GM10248 (cell line): ENCODE data around the gene INIP.
"Not testable (repeated sequence)": the region's sequence is repeated elsewhere in the genome, so short reads cannot be mapped to it uniquely, and the experiment has no call there.

Experiments
- CTCF ChIA-PET: fragments of 300-600 bp; sonication (Branson Sonifier 250); formaldehyde crosslinking; extraction: SDS; loops from one replicate; lab custom pipeline; 2021; ENCODE audit warnings: antibody characterized with exemption; lab: Yijun Ruan, JAX
- POLR2A ChIA-PET: fragments of 350-650 bp; sonication (Branson Sonifier 250); formaldehyde crosslinking; extraction: SDS; loops from one replicate; lab custom pipeline; 2020; ENCODE audit warnings: antibody characterized with exemption; lab: Yijun Ruan, JAX
- DNase-seq: peaks from one replicate; pipeline ENCODE4 v3.0.0; 2012; ENCODE audit errors: extremely low spot score
- CTCF ChIP-seq: IDR thresholded peaks from 2 replicates; pipeline ENCODE4 v1.5.1; 2012; ENCODE audit warnings: mild to moderate bottlenecking, low read depth; ENCODE audit errors: extremely low read depth, missing control alignments, control extremely low read depth

INIP gene

GRCh38 chr9:112694706-112695555 lies 23.0 kb downstream of the INIP start:
- ChIA-PET POLR2A (no interaction called here), CTCF (interaction anchor here (1.5 kb wide), 1 partner anchor 32 kb away, joined by 5 read pairs; no protein-coding TSS in a partner anchor)
- no peak for DNase-seq
- TF ChIP-seq CTCF = no peak

GRCh38 chr9:112689161-112689740 lies 28.7 kb downstream of the INIP start:
- ChIA-PET CTCF (no interaction called here), POLR2A (no interaction called here)
- DNase-seq = no peak

GRCh38 chr9:112680731-112681402 lies 37.0 kb downstream of the INIP start:
- DNase-seq = no peak
- POLR2A ChIA-PET = no interaction called here
- CTCF ChIA-PET = no interaction called here
- TF ChIP-seq CTCF = no peak

More at GRCh38 chr9:112689161-112689740, 28.7 kb downstream of the INIP start:
- no peak for TF ChIP-seq CTCF

- ChIA-PET CTCF (no interaction called here), POLR2A (no interaction called here)
- DNase-seq = no peak
- TF ChIP-seq CTCF = no peak
Observed at GRCh38 chr9:112677040-112677439, 40.9 kb downstream of the INIP start.

- POLR2A ChIA-PET, DNase-seq: not testable (repeated sequence)
- CTCF ChIA-PET = interaction anchor here (1.3 kb wide), 1 partner anchor 10 kb away, joined by 4 read pairs; no protein-coding TSS in a partner anchor
Observed at GRCh38 chr9:112673221-112673620, 44.7 kb downstream of the INIP start.

- ChIA-PET POLR2A (no interaction called here), CTCF (interaction anchor here (0.9 kb wide), 1 partner anchor 16 kb away, joined by 3 read pairs; no protein-coding TSS in a partner anchor)
- no peak for TF ChIP-seq CTCF
- no peak for DNase-seq
Observed at GRCh38 chr9:112670991-112671625, 46.8 kb downstream of the INIP start.
